ENCODE results near the gene WWOX.

Gene WWOX

DNA sequence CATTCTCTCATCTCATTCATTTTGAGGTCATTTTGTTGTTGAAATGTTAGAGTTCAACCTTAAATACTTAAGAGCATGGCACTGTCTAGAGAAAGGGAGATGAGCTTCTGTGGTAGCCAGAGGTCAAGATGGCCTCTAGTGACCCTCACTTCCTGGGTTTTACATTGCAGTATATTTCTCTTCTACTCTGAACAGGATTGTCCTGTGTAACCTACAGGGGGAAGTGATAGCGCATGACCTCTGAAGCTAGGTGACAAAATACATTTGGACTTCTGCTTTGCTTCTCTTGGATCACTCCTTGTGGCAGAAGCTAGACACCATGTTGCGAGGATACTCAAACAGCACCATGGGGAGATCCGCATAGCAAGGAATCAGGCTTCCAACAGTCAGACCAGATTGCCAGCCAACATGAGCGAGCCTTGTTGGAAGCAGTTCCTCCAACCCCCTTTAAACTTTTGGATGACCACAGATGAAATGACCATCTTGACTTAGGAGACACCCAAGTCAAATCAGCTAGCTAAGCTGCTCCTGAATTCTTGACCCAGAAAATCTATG lies 752.7 kb downstream of the WWOX start:
- Histone ChIP-seq H2AFZ (ENCODE audit: low read depth, low read length) (no peak overlapping the region), H3K9me3 (ENCODE audit: insufficient read depth, low read length, severe bottlenecking) (no peaks in the 10 kb centered on the region), H3K27ac (ENCODE audit: low read length) (no peak overlapping the region), H3K4me1 (ENCODE audit: insufficient read depth, low read length) (no peaks in the 10 kb centered on the region), H3K27me3 (ENCODE audit: insufficient read depth, low read length, poor library complexity) (no peaks in the 10 kb centered on the region), H3K4me3 (ENCODE audit: low read depth in 1 of 2, low read length in 2 of 2) (no peak overlapping the region), H4K20me1 (ENCODE audit: insufficient read depth, low read length) (no peaks in the 10 kb centered on the region), H3K36me3 (ENCODE audit: insufficient read depth, low read length) (no peaks in the 10 kb centered on the region), H3K4me2 (ENCODE audit: insufficient read depth, low read length) (no peak overlapping the region), H3K79me2 (ENCODE audit: insufficient read depth, low read length) (no peaks in the 10 kb centered on the region), H3K9ac (ENCODE audit: low read depth, low read length) (no peak overlapping the region)
- DNase-seq (no peak), ATAC-seq (ENCODE audit: insufficient read depth, low read depth) (no peak)
- TF ChIP-seq, protein P1, sequence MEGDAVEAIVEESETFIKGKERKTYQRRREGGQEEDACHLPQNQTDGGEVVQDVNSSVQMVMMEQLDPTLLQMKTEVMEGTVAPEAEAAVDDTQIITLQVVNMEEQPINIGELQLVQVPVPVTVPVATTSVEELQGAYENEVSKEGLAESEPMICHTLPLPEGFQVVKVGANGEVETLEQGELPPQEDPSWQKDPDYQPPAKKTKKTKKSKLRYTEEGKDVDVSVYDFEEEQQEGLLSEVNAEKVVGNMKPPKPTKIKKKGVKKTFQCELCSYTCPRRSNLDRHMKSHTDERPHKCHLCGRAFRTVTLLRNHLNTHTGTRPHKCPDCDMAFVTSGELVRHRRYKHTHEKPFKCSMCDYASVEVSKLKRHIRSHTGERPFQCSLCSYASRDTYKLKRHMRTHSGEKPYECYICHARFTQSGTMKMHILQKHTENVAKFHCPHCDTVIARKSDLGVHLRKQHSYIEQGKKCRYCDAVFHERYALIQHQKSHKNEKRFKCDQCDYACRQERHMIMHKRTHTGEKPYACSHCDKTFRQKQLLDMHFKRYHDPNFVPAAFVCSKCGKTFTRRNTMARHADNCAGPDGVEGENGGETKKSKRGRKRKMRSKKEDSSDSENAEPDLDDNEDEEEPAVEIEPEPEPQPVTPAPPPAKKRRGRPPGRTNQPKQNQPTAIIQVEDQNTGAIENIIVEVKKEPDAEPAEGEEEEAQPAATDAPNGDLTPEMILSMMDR (IDR thresholded peaks at IDR 0.05; ENCODE audit: borderline replicate concordance, extremely low read depth, low read length, poor library complexity, severe bottlenecking) = no peak
- TF ChIP-seq EZH2 (IDR thresholded peaks at IDR 0.05; ENCODE audit: borderline replicate concordance, low read depth, low read length, severe bottlenecking) = no peak

DNA sequence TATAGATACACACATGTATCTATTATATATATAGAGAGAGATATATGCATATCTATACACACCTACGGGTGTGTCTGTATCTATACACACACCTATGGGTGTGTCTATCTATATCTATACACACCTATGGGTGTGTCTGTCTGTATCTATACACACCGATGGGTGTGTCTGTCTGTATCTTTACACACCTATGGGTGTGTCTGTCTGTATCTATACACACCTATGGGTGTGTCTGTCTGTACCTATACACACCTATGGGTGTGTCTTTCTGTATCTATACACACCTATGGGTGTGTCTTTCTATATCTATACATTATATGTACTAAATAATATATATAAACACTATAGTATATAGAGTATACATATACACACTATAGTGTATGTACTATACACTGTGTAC lies 762.6 kb downstream of the WWOX start:
- Histone ChIP-seq H3K9me3 (ENCODE audit: insufficient read depth, low read length, severe bottlenecking) (no peaks in the 10 kb centered on the region), H4K20me1 (ENCODE audit: insufficient read depth, low read length) (no peaks in the 10 kb centered on the region)
- TF ChIP-seq, protein P1 (IDR thresholded peaks at IDR 0.05; ENCODE audit: borderline replicate concordance, extremely low read depth, low read length, poor library complexity, severe bottlenecking) = no peak

DNA sequence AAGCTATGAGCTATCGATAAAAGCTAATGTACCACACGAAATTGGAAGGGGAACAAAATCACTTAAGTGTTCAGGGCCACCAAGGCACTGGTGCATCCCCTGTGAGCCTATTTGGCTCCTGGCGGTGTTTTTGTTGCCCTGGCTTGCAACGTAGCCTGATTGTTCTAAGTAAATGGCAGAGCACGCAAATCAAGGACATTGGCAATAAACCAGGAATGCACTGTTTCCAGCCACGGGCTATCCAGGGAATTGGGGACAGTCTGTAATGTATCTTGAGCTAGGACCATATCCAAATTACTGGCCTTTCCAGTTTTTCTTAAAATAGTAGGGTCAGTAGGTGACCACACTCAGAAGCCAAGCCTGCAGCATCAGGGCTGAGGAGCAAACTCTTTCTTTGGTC lies 767.1 kb downstream of the WWOX start:
- Histone ChIP-seq H3K27me3 (ENCODE audit: insufficient read depth, low read length, poor library complexity) (no peaks in the 10 kb centered on the region), H3K36me3 (ENCODE audit: insufficient read depth, low read length) (no peaks in the 10 kb centered on the region), H3K9ac (ENCODE audit: low read depth, low read length) (no peak overlapping the region), H3K9me3 (ENCODE audit: insufficient read depth, low read length, severe bottlenecking) (no peaks in the 10 kb centered on the region), H3K4me1 (ENCODE audit: insufficient read depth, low read length) (no peaks in the 10 kb centered on the region), H2AFZ (ENCODE audit: low read depth, low read length) (no peak overlapping the region), H3K79me2 (ENCODE audit: insufficient read depth, low read length) (no peaks in the 10 kb centered on the region), H3K4me3 (ENCODE audit: low read depth in 1 of 2, low read length in 2 of 2) (no peak overlapping the region), H3K27ac (ENCODE audit: low read length) (no peak overlapping the region), H4K20me1 (ENCODE audit: insufficient read depth, low read length) (no peaks in the 10 kb centered on the region), H3K4me2 (ENCODE audit: insufficient read depth, low read length) (no peak overlapping the region)
- DNase-seq (no peak), ATAC-seq (ENCODE audit: insufficient read depth, low read depth) (no peak)
- TF ChIP-seq, protein P1 (IDR thresholded peaks at IDR 0.05; ENCODE audit: borderline replicate concordance, extremely low read depth, low read length, poor library complexity, severe bottlenecking) = no peak

More for the DNA sequence above, 762.6 kb downstream of the WWOX start:
- DNase-seq (no peak), ATAC-seq (ENCODE audit: insufficient read depth, low read depth) (no peak)
- H3K79me2 ChIP-seq (ENCODE audit: insufficient read depth, low read length) = no peaks in the 10 kb centered on the region
- H3K4me1 ChIP-seq (ENCODE audit: insufficient read depth, low read length) = no peaks in the 10 kb centered on the region
- H3K9ac ChIP-seq (ENCODE audit: low read depth, low read length) = no peak overlapping the region
- no peaks in the 10 kb centered on the region for H3K36me3 ChIP-seq (ENCODE audit: insufficient read depth, low read length)
- H3K4me2 ChIP-seq (ENCODE audit: insufficient read depth, low read length) = no peak overlapping the region
- no peak overlapping the region for H3K27ac ChIP-seq (ENCODE audit: low read length)
- H3K27me3 ChIP-seq (ENCODE audit: insufficient read depth, low read length, poor library complexity) = no peaks in the 10 kb centered on the region
- H2AFZ ChIP-seq (ENCODE audit: low read depth, low read length) = no peak overlapping the region
- no peak overlapping the region for H3K4me3 ChIP-seq (ENCODE audit: low read depth in 1 of 2, low read length in 2 of 2)

DNA sequence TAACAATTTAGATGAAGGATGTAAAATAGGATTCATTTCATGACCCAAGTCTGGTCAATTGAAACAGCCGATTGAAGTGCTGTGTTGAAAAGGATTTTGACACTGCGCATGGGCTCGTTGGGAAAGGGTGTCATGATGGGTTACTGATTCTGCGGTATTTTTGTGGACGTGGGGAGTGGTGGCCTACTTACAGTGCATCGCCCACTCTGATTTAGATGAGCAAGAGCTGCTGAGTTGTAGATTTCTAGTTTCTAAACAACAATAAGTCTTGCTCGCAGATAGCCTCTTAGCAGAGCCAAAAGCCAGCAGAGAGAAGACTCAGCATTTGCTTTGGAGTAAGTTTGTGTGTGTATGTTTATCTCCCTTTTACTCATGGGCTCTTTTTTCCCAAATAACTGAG lies 770.0 kb downstream of the WWOX start:
- Histone ChIP-seq H3K36me3 (ENCODE audit: insufficient read depth, low read length) (no peaks in the 10 kb centered on the region), H2AFZ (ENCODE audit: low read depth, low read length) (no peak overlapping the region), H3K9ac (ENCODE audit: low read depth, low read length) (no peak overlapping the region), H3K27me3 (ENCODE audit: insufficient read depth, low read length, poor library complexity) (no peaks in the 10 kb centered on the region), H3K4me2 (ENCODE audit: insufficient read depth, low read length) (no peak overlapping the region), H3K4me1 (ENCODE audit: insufficient read depth, low read length) (no peaks in the 10 kb centered on the region), H3K4me3 (ENCODE audit: low read depth in 1 of 2, low read length in 2 of 2) (no peak overlapping the region), H4K20me1 (ENCODE audit: insufficient read depth, low read length) (no peaks in the 10 kb centered on the region), H3K79me2 (ENCODE audit: insufficient read depth, low read length) (no peaks in the 10 kb centered on the region), H3K27ac (ENCODE audit: low read length) (no peak overlapping the region), H3K9me3 (ENCODE audit: insufficient read depth, low read length, severe bottlenecking) (no peaks in the 10 kb centered on the region)
- TF ChIP-seq, protein P1 (IDR thresholded peaks at IDR 0.05; ENCODE audit: borderline replicate concordance, extremely low read depth, low read length, poor library complexity, severe bottlenecking) = no peak
- no peak for TF ChIP-seq EZH2 (IDR thresholded peaks at IDR 0.05; ENCODE audit: borderline replicate concordance, low read depth, low read length, severe bottlenecking)
- DNase-seq (no peak), ATAC-seq (ENCODE audit: insufficient read depth, low read depth) (no peak)
